Esophagus (tissue), 2 donors: ENCODE results near the gene VRK1. TPM values are rescaled to one million over a fixed set of nuclear protein-coding genes. Genes with fewer than 3 reads are reported as not detected.

Experiments used
- H3K27ac ChIP-seq, 2 donors: one replicate each; pipeline ENCODE4 v1.5.1; 2013; ENCODE audit warnings: low read depth in 2 of 2, mild to moderate bottlenecking in 2 of 2, inconsistent platforms in 1 of 2, low read length in 1 of 2, moderate library complexity in 1 of 2
- H3K27me3 ChIP-seq, 2 donors: one replicate each; pipeline ENCODE4 v1.6.1; 2013; ENCODE audit warnings: low read length in 2 of 2, control low read depth in 1 of 2, mild to moderate bottlenecking in 1 of 2; ENCODE audit not compliant: insufficient read depth in 2 of 2, control insufficient read depth in 1 of 2
- H3K36me3 ChIP-seq, 2 donors: one replicate each; pipeline ENCODE4 v1.6.1; 2013; ENCODE audit warnings: low read length in 1 of 2; ENCODE audit not compliant: control insufficient read depth in 2 of 2, insufficient read depth in 2 of 2
- H3K4me1 ChIP-seq, 2 donors: one replicate each; pipeline ENCODE4 v1.6.1; 2013; ENCODE audit warnings: low read length in 1 of 2; ENCODE audit not compliant: control insufficient read depth in 2 of 2, insufficient read depth in 2 of 2
- H3K4me3 ChIP-seq, 2 donors: one replicate each; pipeline ENCODE4 v1.5.1; 2013; ENCODE audit warnings: low read length in 2 of 2, mild to moderate bottlenecking in 2 of 2, low read depth in 1 of 2, moderate library complexity in 1 of 2
- H3K9me3 ChIP-seq, 2 donors: one replicate each; pipeline ENCODE4 v1.6.1; 2013; ENCODE audit warnings: mild to moderate bottlenecking in 2 of 2, low read depth in 1 of 2, low read length in 1 of 2, moderate library complexity in 1 of 2; ENCODE audit not compliant: control insufficient read depth in 2 of 2, insufficient read depth in 1 of 2
- WGBS, 2 donors: extraction: QIAGEN DNeasy Blood & Tissue Kit; methylation state at CpG; one replicate each; pipeline ENCODE4 v1.1.7; 2013; 5-methylcytosine and 5-hydroxymethylcytosine counted together
- polyA plus RNA-seq, 2 donors: library from polyadenylated mRNA; stranded (reverse); fragments of 200-250 nt; gene quantifications; one replicate each; pipeline ENCODE4 v1.2.3, GENCODE V29; 2013
- donor health status: healthy with polysubstance abuse.
- donor health status: Bipolar disorder and iron deficiency.

Gene VRK1
- polyA plus RNA-seq, 2 donors: 8.3 to 12.8 TPM

DNA sequence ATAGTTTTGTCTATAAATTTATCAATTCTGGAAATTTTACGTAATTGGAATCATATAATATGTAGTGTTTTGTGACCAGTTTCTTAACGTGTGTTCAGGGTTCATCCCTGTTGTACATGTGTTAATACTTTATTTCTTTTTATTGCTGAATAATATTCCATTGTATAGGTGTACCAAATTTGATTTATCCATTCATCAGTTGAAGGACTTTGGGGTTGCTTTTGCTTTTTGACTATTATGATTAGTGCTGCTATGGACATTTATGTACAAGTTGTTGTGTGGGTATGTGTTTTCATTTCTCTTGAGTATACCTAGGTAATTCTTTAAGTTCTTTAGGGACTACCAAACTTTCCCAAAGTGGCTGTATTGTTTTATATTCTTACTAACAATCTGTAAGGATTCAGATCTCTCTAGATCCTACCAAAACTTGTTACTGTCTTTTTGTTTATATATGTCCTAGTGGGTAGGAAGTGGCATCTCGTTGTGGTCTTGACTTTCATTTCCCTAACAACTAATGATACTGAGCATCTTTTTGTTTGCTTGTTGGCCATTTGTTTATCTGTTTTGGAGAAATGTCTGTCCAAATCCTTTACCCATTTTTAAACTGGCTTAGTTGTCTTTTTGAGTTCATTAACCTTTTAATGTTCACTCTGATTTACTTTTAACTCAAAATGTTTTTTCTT, 14.9 kb downstream of the VRK1 start:
- H3K4me3 ChIP-seq: no peak overlapping the region
- H3K36me3 ChIP-seq: no peaks in the 10 kb centered on the region
- H3K4me1 ChIP-seq: no peaks in the 10 kb centered on the region
- 77 to 79% methylated on average over 3 of the region's 3 CpGs for WGBS, 2 donors
- no peaks in the 10 kb centered on the region for H3K27me3 ChIP-seq
- H3K9me3 ChIP-seq: no peaks in the 10 kb centered on the region
- H3K27ac ChIP-seq: no peak overlapping the region

GRCh38 chr14:96816281-96816680, 19.1 kb downstream of the VRK1 start:
- 89 to 92% methylated on average over 3 of the region's 3 CpGs for WGBS, 2 donors
- H3K27me3 ChIP-seq: no peaks in the 10 kb centered on the region

GRCh38 chr14:96817750-96818666, 20.8 kb downstream of the VRK1 start:
- Histone ChIP-seq H3K9me3 (no peaks in the 10 kb centered on the region), H3K27ac (no peak overlapping the region), H3K4me1 (peaks cover 0 to 2% of the 10 kb centered on the region in 2 donors), H3K36me3 (no peaks in the 10 kb centered on the region), H3K4me3 (no peak overlapping the region), H3K27me3 (no peaks in the 10 kb centered on the region)
- WGBS, 2 donors: 76 to 81% methylated on average over 5 of the region's 5 CpGs

More at GRCh38 chr14:96816281-96816680, 19.1 kb downstream of the VRK1 start:
- H3K27ac ChIP-seq: no peak overlapping the region
- H3K4me3 ChIP-seq: no peak overlapping the region
- H3K36me3 ChIP-seq: no peaks in the 10 kb centered on the region
- H3K4me1 ChIP-seq: no peaks in the 10 kb centered on the region
- H3K9me3 ChIP-seq: no peaks in the 10 kb centered on the region

DNA sequence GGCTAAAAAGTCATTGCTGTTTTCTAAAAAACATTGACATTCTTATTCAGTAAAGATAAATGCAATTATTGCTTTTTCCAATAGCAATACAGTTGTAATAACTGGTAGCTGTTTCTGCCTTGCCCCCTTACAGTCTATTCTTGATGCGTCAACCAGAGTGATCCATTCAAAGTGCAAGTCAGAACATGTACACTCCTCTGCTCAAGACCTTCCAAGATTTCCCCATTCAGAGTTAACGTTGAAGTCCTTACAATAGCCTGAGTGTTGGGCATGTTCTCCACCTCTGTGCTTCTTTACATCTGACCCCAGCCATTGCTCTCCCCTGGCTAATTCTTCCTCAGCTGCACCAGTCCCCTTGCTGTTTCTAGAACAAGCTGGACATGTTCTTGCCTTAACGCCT, 24.3 kb downstream of the VRK1 start:
- no peaks in the 10 kb centered on the region for H3K36me3 ChIP-seq
- H3K4me3 ChIP-seq: no peak overlapping the region
- H3K9me3 ChIP-seq: no peaks in the 10 kb centered on the region
- WGBS, 2 donors: 60 to 74% methylated on average over 3 of the region's 3 CpGs
- H3K4me1 ChIP-seq: peaks cover 0 to 2% of the 10 kb centered on the region in 2 donors
- no peaks in the 10 kb centered on the region for H3K27me3 ChIP-seq
- H3K27ac ChIP-seq: no peak overlapping the region

DNA sequence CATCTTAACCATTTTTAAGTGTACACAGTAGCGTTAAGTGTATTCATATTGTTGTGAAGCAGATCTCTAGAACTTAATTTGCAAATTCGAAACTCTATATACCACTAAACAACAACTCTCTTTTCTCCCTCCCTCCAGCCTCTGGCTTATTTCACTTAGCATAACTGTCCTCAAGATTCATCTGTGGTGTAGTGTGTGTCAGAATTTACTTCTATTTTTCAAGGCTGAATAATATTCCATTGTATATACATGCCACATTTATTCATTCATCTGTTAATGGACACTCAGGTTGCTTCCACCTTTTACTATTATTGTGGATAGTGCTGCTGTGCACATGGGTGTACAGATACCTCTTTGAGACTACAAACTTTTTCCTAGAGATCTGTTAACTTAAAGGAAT, 26.5 kb downstream of the VRK1 start:
- Histone ChIP-seq H3K4me1 (peaks cover 0 to 2% of the 10 kb centered on the region in 2 donors), H3K4me3 (no peak overlapping the region), H3K9me3 (no peaks in the 10 kb centered on the region), H3K27me3 (no peaks in the 10 kb centered on the region), H3K27ac (no peak overlapping the region), H3K36me3 (no peaks in the 10 kb centered on the region)
- 97 to 99% methylated on average over 2 of the region's 2 CpGs for WGBS, 2 donors

- WGBS, 2 donors: 68 to 69% methylated on average over 3 of the region's 3 CpGs
- no peak overlapping the region for H3K4me3 ChIP-seq
- H3K36me3 ChIP-seq: no peaks in the 10 kb centered on the region
- H3K4me1 ChIP-seq: peaks cover 0 to 2% of the 10 kb centered on the region in 2 donors
- H3K27ac ChIP-seq: no peak overlapping the region
- H3K9me3 ChIP-seq: no peaks in the 10 kb centered on the region
- H3K27me3 ChIP-seq: no peaks in the 10 kb centered on the region
Observed at GRCh38 chr14:96824283-96824682, 27.1 kb downstream of the VRK1 start.

DNA sequence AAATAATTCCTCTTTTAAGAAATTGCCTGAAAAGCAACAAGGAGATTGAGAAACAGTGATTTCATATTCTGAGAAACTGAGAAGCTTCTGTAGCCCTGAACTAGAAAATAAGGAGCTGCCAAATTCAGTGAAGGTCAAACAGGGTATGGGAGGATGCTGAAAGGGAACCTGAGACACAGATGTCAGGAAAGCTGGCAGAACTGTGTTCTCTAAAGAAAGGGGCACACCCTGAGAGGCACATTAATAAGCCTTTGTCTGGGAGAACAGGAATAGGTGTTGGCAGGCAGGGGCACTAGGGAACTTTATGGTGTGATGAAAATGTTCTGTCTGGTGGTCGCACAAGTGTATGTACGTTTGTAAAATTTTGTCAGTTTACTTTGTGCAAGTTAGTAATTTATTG, 29.6 kb downstream of the VRK1 start:
- Histone ChIP-seq H3K4me1 (no peaks in the 10 kb centered on the region), H3K9me3 (no peaks in the 10 kb centered on the region), H3K36me3 (no peaks in the 10 kb centered on the region), H3K27ac (no peak overlapping the region), H3K27me3 (no peaks in the 10 kb centered on the region), H3K4me3 (no peak overlapping the region)
- 51 to 52% methylated on average over 2 of the region's 2 CpGs for WGBS, 2 donors

DNA sequence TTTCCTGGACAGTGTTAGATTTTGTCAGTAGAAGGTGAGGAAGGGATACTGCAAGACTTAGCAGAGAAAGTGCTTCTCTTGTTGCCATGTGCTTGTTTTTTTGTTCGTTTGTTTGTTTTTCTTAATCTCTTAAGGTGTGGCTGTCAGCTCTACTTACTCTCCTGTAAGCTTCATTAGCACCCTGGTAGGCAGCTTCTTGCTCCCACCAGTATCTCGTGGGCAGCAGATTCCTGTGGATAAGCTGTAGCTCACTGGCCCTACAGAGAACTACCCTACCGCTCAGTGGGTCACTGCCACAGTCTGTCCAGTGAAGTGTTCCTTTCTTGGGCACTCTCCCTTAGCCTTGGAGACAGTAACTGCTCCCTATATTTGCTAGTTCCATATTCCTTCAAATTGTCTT, 30.1 kb downstream of the VRK1 start:
- Histone ChIP-seq H3K9me3 (no peaks in the 10 kb centered on the region), H3K4me3 (no peak overlapping the region), H3K27ac (no peak overlapping the region), H3K36me3 (no peaks in the 10 kb centered on the region), H3K4me1 (no peaks in the 10 kb centered on the region), H3K27me3 (no peaks in the 10 kb centered on the region)
- 47 to 53% methylated on average over 3 of the region's 3 CpGs for WGBS, 2 donors

DNA sequence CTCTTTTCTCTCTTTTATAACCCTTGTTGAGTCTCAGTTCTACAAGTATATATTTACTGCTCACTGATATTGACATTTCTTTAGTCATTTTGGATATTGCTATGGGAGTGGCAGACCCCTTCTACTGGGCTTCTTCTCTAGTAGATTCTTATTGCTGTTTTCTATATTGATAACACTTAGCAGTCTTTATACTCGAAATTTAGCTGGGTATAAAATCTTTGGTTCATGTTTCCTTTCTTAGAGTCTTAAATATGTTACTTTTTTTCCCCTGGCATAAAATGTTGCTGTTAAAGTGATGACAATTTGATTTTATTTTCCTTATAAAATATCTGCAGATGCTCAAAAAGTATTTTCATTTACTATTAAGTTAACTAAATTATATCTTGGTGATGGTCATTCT, 32.6 kb downstream of the VRK1 start:
- H3K36me3 ChIP-seq: no peaks in the 10 kb centered on the region
- H3K27ac ChIP-seq: no peak overlapping the region
- H3K4me1 ChIP-seq: no peaks in the 10 kb centered on the region
- WGBS, 2 donors: 88 to 92% methylated on average over 1 of the region's 1 CpG
- H3K9me3 ChIP-seq: no peaks in the 10 kb centered on the region
- no peak overlapping the region for H3K4me3 ChIP-seq
- H3K27me3 ChIP-seq: no peaks in the 10 kb centered on the region
